HG02798 (cell line): ENCODE data around the gene RBP3.

Experiments used
- ATAC-seq: cut with Tn5 transposase; IDR thresholded peaks from one replicate; pipeline ENCODE4 v1.9.1; 2021; ENCODE audit warnings: mild to moderate bottlenecking; ENCODE audit not compliant: unreplicated experiment, poor library complexity

Gene RBP3

DNA sequence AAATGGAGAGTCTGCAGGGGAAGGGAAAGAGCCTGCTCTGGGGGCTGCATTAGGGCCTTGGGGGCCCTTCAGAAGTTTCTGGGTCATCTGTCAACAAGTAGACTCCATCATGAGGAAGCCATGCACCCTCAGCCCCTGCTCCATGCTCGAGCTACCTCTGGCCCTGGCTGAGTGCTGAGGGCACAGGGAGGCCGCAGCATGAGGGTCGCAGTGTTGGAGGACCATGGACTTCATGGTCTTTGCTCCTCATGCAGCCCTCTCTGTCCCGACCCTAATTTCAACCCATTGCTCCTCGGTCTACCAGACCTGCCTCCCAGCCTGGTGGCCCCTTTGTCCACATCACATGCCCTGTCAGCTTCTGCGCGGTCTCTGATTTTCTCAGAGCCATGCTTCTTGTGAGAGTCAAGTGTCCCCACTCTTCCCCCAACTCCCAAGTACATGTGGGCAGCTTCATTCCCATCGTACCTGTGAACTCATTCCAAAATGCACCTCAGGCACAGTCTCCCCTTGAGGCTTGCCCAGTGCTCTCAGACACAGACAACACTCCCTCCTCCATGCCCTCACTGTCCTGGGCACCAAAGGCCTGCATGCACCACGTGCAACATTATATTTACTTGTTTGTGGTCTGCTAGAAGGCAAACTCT lies 21.2 kb downstream of the RBP3 start:
- ATAC-seq, result no peak

DNA sequence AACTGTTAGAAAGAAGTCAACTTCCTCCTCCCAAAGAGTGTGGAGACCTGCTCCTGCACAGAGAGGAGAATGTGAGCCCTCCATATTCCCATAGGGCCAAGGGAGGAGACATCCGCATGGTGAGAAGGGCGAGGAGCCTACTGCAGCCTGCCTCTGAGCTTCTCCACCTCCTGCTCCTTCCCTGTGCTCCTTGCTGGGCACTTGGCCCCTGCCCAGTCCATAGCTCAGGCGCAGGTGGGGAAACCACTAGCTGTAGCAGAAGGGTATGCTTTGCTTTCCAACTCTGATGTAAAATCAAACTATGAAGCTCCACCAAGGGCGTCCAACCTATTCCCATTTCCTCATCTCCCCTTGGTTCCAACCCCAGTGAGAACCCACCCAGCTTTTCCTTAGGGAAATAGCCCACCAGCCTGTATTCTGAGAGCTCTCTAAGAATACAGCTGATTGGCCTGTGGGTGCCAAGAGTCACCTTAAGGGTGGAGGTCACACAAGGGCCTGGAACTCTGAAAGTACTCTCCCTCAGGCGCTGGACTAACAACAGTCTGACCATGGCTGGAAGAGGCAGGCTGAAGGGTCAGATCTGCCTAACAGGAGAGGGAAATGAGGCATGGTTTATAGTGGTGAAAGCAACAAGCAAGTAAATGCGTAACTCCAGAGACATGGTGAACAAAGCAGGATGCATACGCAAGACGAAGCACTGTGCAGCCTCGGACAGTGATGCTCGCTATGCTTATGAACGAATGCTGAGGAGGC lies 22.0 kb downstream of the RBP3 start:
- no peak for ATAC-seq

- no peak for ATAC-seq
Measured at GRCh38 chr10:47370878-47371277, 22.7 kb downstream of the RBP3 start.

GRCh38 chr10:47371629-47372485 lies 23.7 kb downstream of the RBP3 start:
- ATAC-seq, result no peak

DNA sequence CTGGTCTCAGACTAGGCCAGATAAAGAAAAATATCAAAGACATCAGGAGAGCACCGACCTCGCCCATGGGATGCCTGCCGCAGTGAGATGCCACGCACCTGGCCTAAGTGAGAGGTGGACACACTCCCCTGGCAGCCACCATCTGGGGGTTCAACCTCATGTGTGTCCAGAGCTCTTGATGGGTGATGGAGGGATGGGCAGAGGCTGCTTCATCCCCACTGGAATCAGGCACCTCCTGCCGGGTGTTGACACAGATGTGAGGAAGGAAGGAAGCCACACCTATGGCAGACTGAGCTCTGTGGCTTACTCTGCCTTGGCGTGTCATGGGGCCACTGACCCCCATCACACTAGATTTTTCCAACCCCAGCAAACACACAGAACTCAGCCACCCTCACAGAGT lies 24.6 kb downstream of the RBP3 start:
- no peak for ATAC-seq

- ATAC-seq, result no peak
Measured at GRCh38 chr10:47374611-47375536, 26.7 kb downstream of the RBP3 start.

GRCh38 chr10:47376522-47377220 lies 28.5 kb downstream of the RBP3 start:
- ATAC-seq, result no peak

DNA sequence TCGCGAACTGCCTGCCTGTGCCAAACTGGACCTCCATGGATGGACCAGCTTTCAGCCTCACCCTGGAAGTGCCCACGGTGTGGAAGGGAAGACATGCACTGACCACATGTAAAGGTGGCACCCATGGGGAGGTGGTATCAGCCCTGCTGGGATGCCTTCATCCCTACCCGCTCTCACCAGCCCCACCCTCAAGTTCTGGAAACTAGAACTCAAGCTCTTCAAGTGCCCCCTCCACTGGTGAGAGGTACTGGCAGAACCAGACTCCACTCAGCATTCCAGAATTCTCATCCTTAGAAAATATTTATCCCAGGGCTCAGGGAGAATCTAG lies 30.0 kb downstream of the RBP3 start:
- ATAC-seq, result no peak

DNA sequence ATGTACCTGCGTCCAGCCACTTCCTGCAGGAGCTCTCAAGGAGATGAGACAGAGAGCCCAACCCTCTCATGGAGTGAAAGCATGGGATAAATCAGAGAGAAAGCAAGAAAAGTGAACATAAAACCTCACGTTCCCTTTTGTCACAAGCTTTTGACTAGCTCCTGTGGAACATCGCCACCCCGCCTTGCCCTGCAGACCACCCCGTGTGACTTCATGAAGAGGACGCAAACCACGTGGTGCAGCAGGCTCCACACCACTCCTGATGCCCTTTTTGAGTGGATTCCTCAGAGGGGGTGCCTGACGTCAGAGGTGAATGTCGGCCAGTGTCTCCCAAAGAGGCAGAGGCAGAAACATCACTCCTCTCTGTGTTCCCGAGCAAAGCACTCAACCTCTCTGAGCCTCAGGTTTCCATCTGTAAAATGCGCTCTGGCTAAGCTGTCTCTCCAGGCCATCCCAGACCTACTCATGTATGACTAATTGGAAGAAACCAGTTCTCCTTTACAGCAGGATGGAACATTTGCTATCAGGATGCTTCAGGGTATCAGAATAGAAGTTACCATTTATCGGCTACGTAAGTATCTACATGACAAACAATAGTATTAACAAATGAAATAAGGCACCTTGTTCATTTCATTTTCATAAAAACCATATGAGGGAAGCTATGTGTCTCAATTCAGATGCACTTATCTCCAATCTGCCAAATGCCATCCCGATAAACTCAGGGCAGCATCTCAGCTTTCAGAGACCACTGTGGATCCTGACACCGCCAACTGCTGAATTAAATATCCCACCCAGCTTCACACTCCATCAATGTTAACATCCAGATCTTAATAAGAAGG lies 30.7 kb downstream of the RBP3 start:
- ATAC-seq, result no peak

DNA sequence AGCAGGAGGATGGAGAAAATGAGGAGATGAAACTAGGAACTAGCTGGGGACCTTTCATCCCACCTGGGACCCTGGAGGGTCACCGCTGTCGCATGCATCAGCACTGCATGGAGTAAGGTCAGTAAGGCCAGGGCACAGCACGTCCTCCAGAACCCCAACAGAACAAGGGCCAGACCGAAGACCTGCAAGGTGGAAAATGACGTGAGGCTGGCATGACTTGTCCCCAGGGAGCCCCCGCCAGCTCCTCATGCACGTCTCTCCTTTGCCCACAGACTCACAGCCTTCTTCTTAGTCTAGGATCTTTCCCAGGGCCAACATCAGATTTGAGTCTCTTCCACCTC lies 31.3 kb downstream of the RBP3 start:
- ATAC-seq, result no peak

- ATAC-seq, result no peak
Measured at GRCh38 chr10:47379901-47380300, 31.7 kb downstream of the RBP3 start.

GRCh38 chr10:47380341-47381102 lies 32.4 kb downstream of the RBP3 start:
- ATAC-seq, result no peak

DNA sequence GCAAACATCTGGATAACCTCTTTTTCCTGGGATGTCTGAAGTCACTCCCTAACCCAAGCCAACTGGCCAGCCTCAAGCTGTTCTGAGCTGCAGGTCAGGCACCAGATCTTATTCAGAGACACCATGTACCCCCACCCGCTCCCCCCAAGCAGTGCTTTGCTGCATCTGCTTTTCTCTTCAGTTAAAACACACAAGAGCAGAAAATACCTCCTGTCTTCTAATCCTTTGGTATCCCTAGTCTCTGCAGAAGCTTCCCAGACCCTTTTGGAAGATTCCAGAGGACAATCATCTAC lies 32.9 kb downstream of the RBP3 start:
- no peak for ATAC-seq

DNA sequence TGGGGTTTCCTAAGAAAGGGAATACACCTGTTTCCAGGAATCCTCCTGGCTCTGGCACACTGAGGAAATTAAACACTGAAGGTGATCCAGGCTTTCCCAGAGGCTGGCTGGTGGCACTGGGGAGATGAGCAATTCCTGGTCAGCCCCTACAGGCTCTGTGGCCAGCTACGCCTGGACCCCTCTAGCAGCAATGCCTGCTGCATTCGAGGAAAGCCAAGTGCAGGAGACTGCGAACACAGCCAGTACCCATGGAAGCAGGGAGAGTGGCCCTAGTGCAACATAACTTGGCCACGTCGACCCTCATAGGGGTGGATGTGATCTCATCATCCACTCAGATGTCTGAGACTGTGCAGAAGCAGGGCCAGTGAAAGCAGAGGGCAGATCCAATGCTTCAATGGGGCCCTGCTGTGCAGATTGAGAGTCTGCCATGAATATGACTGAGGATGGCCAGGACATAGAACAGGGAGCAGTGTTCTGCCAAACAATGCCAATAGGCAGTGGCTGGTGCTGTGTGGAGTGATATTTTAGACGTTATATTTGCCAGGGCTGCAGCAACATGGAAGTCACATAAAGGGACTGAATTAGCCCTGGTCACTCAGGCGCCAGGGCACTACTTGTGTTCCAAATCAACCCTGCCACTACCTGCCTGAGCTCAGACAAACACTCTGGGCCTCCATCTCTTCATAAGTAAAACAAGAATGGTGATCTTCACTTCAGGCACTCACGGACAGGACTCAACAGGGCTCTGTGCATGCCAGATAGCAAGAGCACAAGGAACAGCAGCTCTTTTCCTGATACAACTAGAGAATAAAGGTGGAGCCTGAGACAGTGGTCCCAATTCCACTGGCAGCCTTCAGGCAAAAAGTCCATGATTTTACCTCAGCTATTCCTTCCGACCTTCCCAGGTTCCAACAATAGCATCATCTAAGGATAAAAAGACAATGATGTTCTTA lies 33.5 kb downstream of the RBP3 start:
- no peak for ATAC-seq

DNA sequence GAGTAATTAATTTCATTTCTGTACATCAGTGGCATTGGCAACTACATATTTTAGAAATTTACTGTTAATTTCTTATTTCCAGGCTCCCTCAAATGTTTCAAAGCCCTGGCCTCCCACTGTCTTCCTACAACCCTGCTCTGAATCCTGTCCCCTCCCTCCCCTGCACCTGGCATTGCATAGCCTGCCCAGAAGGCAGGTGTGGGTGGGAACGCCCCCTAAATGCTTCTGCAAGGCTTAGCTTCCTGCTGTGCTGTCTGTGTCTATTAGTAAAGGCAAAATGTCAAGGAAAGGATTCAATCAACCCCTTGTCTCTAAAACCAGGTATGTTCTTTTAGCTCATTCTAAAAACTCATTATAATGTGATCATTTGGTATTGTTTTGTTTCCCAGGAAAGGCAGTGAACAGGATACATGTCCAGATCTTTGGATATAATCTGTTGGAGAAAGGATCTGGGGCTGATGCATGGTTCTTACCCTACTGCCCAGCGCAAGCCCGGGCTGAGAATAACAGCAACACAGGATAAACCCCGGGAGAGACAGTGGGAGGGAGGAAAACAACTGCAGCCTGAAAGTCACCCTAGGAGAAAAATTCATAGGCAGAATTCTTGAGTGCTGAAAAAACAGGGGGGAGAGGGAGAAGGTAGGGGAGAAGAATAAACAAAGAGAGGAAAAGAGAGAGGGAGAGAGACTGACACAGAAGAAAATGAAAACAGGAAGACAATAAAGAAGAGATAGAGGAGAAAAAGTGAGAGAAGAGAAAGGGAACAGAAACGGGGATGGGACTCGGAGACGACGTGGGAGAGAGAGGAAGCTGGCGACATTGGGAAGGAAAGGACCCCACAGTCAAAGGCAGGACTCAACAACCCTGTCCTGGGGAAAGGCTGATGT lies 35.3 kb downstream of the RBP3 start:
- ATAC-seq, result no peak

DNA sequence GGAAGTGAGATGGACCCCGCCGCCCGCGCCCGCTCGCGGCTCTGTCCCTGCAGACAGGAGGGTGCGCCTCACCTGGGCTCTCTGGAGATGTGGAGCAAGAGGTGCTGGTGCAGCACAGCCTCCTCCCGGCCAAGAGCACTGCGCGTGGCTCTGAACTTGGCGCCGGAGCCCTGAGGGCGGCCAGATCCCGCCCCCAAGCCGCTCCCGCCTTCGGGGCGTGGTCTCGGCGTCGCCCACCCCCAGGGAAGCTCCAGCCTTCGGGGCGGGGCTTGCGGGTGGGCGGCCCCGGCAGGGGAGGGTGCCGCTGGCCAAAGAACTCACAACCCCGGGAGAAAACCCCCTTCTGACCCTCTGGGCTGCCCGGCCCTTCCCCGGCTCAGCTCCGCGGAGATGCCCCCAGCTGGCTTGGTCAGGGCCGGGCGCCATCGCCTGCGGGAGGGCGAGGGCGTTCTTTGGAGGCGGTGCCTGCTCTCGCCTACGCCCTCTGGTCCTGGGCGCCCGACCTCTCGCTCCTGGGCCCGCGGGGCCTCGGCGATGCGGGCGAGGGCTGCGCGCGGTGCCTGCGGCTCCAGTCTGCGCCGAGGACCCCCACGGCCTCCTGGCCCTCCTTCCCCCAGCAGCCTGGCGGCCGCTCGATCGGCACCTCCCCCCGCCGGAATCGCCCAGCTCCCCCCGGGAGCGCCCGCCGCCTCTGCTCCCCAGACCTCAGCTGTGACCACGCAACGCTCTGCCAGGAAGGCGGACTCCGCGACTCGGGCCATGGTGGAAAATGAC lies 36.2 kb downstream of the RBP3 start, which contains the start of gene ZNF488:
Gene ZNF488, minus strand, starts transcription at position 146 of the 774 bp plus-strand sequence. CDS start 15,464 bp downstream, outside the sequence.
- ATAC-seq, result peak; percentile 92
